Activated CD8-positive, alpha-beta memory T cell treated with anti-CD3 and anti-CD28 coated beads, Interleukin-2, amount 50 U/mL, for 48 hours (primary cell): ENCODE data around the gene C4orf50.

Source experiments
- DNase-seq: peaks from one replicate; pipeline ENCODE4 v3.0.0-alpha.2; 2020

C4orf50 gene

DNA sequence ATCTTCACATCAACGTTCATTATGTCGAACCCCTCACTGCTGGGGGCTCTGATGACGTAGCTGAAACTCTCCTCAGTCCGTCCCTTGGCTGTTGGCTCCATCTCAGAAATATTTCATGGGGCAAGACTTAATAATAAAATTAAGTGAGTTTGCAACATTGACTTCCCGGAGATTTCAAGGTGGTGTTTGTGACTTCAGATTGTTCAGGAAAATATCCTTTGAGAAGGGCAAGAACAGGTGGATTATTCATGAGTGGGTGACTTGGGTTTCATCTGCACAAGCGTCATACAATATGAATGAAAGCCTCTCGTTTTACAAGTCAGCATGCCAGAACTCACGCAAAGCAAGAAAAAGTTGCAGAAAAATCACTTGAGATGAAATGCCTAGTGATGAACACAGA is at the start of gene C4orf50:
Gene C4orf50 (minus strand): TSS at position 101 of the 400 bp plus-strand sequence.
- no peak for DNase-seq

DNA sequence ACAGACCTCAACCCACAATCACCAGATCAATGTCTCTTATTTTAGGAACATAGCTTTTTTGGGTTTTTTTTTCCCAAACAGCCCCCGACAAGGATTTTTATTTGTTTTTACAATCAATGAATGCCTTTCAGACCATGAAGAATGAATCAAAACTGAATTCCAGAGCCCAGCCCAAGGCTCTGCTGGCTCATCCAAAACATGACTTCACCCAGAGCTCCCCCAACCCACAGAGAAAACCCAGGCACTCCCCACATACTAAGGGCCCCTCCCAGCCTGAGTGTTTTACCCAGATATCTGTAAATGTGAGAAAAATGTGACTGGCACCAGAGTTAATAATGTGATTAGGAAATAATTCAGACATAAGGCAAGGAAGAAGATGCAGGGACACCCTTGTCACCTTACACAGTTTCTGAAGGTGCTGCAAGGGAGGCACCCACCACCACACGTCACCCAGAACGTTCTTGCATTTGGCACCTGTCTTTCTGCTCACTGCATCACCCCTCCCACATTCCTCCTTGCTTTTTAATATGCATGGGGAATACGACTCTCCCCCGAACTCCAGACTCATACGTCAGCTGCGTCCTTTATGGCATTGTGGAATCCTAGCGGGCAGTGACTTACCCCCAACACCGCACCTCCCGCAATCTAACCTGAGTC is 47.8 kb upstream of the C4orf50 start:
- no peak for DNase-seq

DNA sequence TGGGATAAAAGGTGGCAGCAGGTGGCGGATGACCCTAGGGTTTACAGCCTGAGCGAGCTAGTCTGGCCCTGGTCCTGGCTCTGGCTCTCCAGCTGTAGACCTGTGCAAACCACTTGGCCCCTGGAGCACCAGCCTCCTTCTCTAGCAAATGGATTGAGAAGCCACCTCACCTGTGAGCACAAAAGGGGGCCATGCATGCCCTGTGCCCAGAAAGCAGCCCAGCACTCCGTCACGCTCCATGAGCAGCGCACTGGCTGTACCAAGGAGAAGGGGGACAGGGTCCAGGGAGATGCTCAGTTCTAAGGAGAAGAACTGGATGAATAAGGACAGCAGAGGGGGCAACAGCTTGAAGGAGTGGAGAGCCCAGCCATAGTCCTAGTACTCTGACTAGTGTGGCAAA is 46.9 kb upstream of the C4orf50 start:
- DNase-seq, result no peak

DNA sequence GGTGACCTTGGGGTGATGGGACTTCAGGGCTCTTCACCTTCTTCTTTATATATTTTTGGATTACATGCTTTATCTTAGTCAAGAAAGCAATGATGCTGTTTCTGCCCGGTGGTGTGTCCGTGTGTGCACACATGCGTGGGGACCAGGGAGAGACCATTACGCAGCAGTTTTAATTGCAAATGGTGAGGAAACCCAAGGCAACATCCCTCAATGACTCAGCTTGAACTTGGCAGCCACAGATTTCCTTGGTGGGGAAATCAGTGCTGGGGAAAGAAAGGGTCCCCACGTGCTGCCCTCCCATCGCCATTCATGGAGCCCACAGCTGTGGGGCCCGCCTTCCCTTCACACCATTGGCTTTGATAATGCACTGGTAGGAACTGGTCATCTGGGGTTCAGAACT is 46.2 kb upstream of the C4orf50 start:
- no peak for DNase-seq

DNA sequence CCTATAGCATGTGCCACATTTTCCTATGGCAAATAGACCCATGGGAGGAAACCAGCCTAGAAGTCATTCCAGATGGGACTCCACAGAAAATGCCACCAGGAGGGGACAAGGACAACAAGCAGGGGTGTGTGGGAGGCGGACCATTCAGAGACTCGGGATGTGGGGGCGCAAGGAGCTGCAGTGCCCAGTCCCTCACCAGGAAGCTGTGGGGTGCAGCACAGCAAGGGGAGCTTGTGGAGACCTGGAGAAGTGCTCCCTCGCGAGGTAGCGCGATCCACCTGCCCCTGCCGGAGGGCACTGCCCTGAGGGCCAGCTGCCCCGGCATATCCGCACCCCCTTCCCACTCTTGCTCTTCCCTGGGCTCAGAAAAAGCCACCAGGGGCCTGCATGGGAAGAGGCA is 45.5 kb upstream of the C4orf50 start:
- DNase-seq, result no peak

DNA sequence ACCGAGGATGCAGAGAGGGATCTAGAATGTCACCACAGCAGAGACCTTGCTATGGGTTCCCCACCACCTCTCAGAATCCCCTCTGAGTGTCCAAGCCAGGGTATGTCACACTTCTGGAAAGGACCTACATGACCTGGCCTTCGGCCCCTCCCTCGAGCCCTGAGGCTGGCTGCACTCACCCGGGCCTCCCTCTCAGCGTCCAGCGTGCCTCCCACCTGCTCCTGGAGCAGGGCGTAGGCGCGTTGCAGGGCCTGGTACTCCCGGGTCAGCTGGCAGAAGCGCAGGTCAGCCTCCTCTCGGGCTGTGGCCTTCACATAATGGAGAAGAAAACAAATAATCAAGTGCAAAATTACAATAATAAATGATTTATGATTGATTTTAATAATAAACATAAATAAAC is 43.9 kb upstream of the C4orf50 start:
- no peak for DNase-seq

DNA sequence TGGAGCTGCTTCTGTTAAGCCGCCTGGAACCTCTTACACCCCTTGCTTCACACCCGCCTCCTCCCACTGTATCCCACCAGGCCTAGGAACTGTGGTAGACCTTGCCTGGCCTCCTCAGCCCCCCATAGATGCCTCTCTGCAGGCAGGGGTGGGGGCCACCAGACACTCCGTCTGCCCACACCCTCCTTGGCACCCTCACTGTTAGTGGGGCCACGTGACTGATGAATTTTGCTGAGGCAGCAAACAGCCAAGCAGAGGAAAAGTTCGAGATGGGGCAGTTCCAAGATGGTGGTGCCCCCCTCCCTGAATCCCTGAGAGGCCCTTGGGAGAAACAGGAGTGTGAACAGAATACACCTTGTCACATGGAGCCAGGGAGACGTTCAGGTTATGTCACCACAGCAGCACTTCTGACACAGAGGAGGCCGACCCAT is 41.2 kb upstream of the C4orf50 start:
- DNase-seq, result no peak

DNA sequence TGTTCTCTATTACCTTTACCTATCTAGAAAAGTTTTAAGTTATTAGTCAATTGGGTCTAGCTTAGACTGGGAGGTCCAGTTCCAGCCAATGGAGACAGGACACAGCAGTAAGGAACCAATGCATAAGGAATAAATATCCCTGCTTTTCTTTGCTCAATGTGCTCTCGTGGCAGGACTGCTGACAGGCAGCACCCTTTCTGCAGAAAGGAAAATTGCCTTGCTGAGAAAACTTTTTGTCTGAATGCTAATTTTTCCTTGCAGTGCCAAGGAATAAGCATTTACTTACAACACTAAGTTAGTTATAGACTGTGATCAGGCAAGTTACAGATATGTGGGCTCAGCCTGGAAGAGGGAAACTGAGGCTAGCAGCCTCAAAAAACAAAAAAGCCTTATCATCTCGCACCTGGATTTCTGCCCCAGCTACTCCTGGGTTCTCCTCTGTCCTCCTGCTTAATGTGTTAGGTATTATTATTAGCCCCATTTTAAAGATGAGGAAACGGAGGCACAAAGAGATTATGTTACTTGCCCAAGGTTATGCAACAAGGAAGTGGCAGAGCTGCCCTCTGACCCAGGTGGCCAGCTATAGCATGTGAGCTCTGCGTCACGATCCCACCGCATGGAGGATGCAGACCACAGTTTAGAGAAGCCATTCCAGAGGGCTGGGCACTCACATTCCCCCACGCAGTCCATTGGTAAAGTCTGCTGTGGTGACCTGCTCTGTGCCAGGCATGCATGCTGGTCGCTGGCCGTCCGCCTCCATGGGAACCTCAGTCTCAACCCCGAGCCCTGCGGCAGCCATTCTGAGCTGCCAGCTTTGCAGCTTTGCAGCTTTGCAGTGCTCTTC is 40.5 kb upstream of the C4orf50 start:
- no peak for DNase-seq

DNA sequence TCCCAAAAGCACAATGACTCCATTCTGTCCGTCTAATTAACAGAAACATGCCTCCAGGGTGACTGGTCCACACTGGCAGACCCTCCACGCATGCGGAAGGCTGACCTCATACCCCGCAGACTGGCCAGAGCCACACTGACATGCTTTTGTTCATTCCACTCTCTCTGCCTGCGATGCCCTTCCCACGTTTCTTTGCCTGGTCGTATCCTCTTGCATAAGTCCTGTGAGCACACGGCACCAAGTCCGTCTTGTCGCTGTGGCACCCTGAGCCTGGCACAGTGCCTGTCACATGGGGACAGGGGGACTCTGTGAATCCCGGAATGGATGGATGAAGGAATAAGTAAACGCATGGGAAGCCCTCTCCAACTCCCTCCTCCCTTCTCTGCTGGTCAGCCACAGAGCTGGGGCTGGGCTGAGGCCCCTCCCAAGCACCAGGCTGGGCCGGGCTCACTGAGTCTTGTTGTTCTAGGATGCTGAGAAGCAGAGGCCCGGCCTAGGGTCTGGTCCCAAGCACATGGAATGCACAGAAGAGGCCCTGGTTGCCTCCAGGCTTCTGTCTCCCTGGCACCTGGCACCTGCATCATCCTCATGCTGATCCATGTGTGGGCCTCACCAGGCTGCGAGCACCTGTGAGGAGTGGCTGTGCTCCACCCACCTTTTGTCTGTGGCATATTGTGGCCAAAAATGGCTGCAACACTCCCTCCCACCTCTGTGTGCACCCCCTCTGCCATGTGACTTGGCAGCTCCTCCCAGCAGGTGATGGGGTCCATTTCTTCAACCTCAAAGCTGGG is 38.9 kb upstream of the C4orf50 start:
- DNase-seq, result no peak

DNA sequence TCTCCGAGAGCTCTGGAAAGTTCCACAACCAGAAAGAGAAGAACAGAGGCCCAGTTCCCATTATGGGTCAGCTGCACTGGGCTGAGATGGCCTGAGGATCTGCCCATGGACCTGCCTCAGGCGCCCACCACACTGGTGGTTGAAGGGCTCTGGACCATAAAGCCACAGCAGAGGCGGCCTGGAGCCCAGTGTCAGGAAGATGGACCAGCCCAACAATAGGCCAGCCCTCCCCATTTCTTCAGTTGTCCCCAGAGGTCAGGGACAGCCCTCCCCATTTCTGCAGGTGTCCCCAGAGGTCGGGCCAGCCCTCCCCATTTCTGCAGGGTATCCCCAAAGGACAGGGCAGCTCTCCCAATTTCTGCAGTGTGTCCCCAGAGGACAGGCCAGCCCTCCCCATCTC is 37.2 kb upstream of the C4orf50 start:
- DNase-seq, result no peak

DNA sequence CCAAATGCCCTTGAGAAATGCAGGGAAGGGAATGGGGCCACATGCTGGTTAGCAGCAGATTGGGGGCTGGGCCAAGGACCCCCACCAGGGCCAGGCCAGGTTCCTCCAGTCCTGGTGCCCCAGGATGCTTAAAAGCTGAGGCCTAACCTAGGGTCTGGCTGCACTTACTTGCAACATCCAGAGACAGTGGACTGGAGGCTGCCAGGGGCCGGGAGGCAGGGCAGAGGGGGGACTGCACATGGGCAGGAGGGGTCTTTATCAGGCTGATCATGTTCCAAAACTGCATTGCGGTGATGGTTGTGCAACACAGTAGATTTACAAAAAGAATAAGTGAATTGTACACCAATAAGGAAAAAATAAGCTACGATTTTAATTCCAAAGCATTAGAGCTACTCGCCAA is 36.8 kb upstream of the C4orf50 start:
- no peak for DNase-seq

DNA sequence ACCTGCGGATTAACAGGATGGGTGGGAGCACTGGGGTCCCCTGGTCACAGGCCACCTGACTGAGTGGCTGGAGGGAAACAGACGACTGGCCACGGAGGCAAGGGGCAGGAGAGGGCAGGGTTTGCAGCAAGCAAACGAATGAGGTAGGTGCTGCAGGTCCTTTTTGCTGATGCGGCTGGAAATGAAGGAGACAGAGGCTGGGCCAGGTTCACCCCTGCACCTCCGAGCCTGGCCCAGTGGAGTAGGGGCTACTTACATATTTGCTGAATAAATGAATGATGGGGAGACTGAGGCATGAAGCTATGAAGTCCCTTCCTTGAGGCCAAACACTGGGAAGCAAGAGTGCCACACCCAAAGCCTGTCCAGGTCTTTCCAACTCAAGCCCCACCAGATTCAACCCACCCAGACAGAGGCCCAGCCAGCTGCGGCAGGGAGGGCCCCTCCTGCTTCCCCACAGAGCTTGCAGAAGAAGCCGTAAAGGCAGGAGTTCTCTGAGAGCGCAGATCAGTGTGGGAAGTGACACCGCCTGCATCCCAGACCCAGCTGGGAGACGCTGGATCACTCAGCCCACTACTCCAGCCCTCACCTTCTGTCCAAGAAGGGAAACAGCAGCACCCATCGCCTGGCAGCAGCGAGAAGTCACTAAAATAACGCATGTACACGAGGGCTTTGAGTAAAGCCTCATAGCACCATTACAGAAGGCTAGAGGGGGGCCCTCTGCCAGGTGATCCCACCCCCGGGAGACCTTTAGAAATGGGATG is 36.1 kb upstream of the C4orf50 start:
- no peak for DNase-seq

DNA sequence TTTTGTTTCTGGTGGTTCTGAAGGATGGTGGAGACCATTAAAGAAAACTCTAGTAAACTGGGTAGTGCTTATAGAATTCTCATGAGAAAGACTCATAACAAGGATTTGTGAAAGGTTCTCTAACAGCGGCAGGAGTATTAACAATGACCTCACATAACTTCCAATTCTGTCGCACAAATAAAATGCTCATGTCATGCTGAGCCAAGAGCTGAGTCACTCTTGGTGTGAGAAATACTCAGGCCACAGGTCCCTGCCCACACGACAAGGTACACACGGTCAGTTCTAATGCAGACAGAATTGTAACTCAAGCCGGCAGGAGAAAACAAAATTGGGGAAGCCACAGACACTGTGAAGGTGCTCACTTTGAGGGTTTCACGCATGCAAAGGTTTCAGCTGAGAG is 34.4 kb upstream of the C4orf50 start:
- no peak for DNase-seq

DNA sequence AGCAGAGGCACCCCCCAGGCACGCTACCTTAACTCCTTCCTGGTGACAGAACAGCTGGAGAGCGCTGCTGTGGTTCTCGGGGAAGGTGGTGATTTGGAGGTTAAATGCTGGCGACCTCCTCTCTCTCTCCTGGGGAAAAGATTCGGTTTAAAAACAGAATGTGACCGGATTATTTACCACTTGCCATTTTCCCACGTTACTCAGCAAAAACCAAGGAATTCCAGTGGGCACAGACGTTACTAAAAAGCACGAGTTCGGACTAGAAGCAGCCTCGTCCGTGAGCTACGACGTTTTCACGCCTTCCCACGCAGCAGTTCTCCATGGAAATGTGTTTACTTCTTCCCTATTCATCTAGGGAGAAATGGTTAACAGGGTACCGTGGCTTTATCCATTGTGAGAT is 32.3 kb upstream of the C4orf50 start:
- no peak for DNase-seq

DNA sequence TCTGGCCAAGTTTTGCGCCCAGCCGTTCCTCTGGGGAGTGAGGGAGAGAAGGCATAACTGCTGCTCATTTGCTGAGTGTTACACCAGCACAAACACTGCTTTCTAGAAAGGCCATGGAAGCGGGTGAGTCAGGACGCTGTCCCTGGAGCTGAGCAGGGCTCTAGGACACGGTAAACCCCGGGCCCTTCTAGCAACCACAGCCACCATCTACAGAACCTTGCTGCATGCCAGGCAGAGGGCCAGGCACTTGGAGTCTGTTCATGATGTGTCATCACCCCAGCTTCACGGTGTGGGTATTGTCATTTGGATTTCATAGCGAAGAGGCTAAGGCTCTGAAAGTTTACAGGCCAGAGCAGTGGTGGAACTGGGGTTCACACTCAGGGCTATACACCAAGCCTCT is 31.8 kb upstream of the C4orf50 start:
- DNase-seq, result no peak

DNA sequence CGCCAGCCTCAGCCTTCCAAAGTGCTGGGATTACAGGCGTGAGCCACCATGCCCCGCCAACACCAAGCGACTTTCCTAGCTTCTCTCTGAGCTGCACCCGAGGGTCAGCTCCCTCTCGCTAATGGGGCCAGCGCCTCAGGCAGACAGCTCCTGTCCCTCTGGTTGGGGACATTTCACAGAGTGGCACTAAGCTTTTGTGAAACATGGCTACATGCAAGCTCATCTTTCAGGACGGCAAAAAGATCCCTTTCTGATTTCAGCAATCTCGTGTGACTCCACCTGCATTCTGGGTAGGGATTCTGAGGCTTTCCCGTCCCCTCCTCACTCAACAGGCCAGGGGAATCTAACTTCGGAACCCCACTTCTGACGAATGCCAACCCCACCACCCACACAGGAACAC is 31.0 kb upstream of the C4orf50 start:
- DNase-seq, result no peak

DNA sequence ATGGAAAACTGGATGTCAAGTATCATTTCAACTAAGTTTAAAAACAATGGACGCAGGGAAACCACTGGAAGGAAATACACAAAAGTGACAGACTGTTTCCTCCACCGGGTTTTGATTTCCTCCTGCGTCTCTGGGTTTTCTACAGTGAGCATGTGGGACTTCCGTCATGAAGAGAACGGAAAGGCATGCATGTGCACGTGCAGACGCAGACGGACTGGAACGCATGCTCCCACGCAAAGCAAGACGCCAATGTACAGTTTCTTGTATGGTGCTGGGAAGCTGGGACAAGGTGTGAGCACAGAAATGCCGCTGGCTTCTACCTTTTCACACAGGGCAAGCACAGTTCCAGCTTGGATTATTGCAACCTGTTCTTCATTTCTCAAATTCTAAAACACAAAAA is 30.3 kb upstream of the C4orf50 start:
- DNase-seq, result no peak

DNA sequence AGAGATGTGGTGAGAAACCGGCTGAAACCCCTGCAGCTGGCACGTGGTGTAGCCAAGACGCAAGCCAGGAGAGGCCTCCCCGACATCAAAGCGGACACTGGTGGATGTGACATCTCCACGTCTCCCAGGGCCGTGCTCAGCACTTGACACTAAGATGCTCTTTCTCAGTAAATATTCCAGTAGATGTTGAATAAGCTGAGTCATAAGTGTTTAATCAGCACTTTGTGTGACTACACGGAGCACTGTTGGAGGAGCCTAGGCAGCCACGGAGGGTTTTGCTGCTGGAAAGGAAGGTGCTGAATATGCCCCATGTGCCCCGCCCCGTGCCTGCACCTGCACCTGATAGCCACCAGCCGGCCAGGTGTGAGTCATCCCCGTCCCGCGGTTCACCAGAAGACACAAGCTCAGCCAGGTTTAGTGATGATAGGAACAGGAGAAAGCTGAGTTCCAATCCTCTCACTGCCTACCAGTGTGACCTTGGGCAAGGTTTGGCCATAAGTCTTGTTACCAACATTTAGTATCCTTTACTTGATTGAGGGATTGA is 29.0 kb upstream of the C4orf50 start:
- DNase-seq, result no peak

DNA sequence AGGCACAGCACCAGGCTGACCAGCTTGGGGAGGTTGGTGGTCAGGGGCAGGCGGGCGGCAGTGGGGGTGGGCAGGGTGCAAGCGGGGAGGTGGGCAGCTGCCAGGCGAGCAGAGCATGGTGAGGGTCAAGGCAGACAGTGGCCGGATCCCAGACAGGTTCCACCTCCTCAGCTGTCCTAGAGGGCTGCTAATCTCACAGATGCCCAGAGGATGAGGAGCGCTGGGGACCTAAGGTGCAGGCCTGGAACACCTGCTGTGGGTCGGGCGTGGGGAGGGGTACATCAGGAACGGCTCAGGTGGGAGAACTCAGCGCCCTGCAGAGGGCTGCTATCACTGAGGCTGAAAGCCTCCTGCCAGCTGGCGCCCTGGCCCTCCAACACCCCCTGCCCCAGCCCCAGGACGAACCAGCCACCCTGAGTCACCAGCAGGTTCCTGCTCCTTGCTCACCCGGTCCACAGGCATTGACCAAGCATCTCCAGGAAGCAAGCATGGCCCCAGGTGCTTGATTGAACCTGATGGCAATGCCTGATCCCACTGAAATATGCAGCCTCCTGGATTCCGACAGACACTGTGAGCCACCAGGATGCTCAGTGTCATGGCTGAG is 28.4 kb upstream of the C4orf50 start:
- no peak for DNase-seq

DNA sequence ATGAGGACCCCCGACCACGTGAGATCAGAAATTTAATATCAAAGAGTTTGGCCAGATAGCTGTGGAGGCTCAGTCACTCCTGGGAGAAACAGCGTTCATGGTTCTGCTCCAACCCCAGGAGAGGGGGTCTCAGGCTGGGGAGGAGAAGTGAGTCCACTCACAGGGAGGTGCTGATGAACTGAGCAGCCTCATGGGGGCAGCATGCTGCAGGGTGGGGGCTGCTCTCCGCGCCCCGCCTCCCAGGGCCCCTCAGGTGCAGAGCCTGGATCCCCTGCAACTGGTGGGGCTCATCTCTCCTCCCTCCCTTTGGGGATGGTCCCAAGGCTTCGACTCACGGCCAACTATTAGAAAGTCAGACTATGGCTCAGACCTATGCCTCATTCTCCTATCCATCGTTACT is 26.6 kb upstream of the C4orf50 start:
- DNase-seq, result no peak

DNA sequence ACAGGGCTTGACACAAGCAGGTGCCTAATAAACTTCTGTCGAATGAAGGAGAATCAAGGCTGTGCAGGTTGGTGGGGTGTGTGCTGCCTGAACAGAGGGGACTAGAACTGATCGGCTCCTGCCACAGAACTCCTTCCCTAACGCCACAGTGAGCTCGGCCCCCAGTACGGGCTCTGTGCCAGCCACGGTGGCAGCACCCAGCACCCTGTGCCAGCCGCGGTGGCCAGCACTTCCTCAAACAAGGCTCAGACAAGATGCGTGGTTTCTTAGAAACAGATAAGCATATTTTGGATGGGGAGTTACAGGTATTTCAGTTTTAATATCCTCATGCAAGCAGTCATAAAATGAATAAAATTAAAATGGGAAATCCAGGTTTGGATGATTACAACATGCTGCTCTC is 26.0 kb upstream of the C4orf50 start:
- no peak for DNase-seq

DNA sequence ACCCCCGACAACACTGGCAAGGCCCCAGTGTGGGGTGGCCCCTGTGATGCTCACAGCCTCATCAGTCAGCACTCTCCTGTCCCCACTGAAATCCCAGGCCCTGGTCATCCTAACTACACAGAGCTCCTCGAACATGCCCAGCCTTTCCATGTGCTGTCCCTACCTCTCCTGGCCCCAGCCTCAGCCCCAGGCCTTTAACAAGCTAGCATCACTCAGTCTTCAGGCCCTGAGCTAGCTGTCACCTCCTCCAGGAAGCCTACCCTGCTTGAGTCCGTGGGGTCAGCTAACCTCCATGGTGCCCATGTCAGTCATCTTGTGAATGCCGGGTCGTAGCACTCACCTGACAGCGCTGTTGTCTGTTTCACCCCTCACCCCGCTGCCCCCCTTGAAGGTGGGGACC is 25.6 kb upstream of the C4orf50 start:
- DNase-seq, result no peak
